Calu3 (cell line): Measurements from ENCODE around the gene NSUN4. TPM values are rescaled to one million over a fixed set of nuclear protein-coding genes. Genes with fewer than 3 reads are reported as not detected.

Experiments used
- BruUV-seq: library from RNA; stranded (reverse); fragments of 400-500 nt; replicated peaks from 2 replicates; lab custom pipeline; 2021; lab: Mats Ljungman, UMichigan
- CTCF ChIA-PET: fragments of 300-600 bp; sonication (Branson Sonifier 250); formaldehyde crosslinking; loops from one replicate; lab custom pipeline; 2022; ENCODE audit warnings: antibody characterized with exemption; lab: Charles Lee
- DNase-seq: peaks from one replicate; pipeline ENCODE4 v3.0.0; 2022
- H3K27ac Mint-ChIP-seq: one replicate; pipeline ENCODE4 v1.8.0; 2022; ENCODE audit warnings: mixed read lengths; ENCODE audit not compliant: unreplicated experiment
- H3K27me3 Mint-ChIP-seq: one replicate; pipeline ENCODE4 v1.8.0; 2022; ENCODE audit warnings: mixed read lengths; ENCODE audit not compliant: unreplicated experiment
- H3K36me3 Mint-ChIP-seq: one replicate; pipeline ENCODE4 v1.8.0; 2022; ENCODE audit warnings: mild to moderate bottlenecking, moderate library complexity, mixed read lengths; ENCODE audit not compliant: insufficient read depth, unreplicated experiment
- H3K4me1 Mint-ChIP-seq: one replicate; pipeline ENCODE4 v1.8.0; 2022; ENCODE audit warnings: mild to moderate bottlenecking, low read depth, mixed read lengths; ENCODE audit not compliant: unreplicated experiment
- H3K4me3 Mint-ChIP-seq: one replicate; pipeline ENCODE4 v1.8.0; 2022; ENCODE audit warnings: mild to moderate bottlenecking, low read depth, moderate library complexity, mixed read lengths; ENCODE audit not compliant: unreplicated experiment
- H3K9me3 Mint-ChIP-seq: one replicate; pipeline ENCODE4 v1.8.0; 2022; ENCODE audit warnings: low read depth, mixed read lengths; ENCODE audit not compliant: unreplicated experiment
- CTCF ChIP-seq: fragments of 200-600 bp; IDR thresholded peaks from one replicate; pipeline ENCODE4 v1.8.0; 2022; ENCODE audit warnings: antibody characterized with exemption; ENCODE audit not compliant: unreplicated experiment
- intact Hi-C: fragments of 100-400 bp; cut with micrococcal nuclease; formaldehyde crosslinking; loops from one replicate; pipeline ENCODE4 v1.10.0; 2022; ENCODE audit not compliant: unreplicated experiment
- total RNA-seq: library from RNA; stranded (reverse); gene quantifications from 2 replicates; pipeline ENCODE4 v1.2.3, GENCODE V29; 2022

NSUN4 gene
- total RNA-seq, 1 experiment from 2014 or later = 42.5 TPM

GRCh38 chr1:46408356-46409062, 67.9 kb downstream of the NSUN4 start:
- TF ChIP-seq CTCF = no peak
- no TSS peak for BruUV-seq
- Mint-ChIP-seq H3K9me3 (no peaks in the 10 kb centered on the region), H3K27ac (no peak overlapping the region), H3K4me3 (no peak overlapping the region), H3K36me3 (peaks cover 16% of the 10 kb centered on the region), H3K4me1 (no peaks in the 10 kb centered on the region), H3K27me3 (no peaks in the 10 kb centered on the region)
- CTCF ChIA-PET = interaction anchor here (0.6 kb wide), 1 partner anchor 24 kb away, joined by 3 read pairs; no protein-coding TSS in a partner anchor
- DNase-seq = no peak
- intact Hi-C loops = no loop called here

- Mint-ChIP-seq H3K27me3 (no peaks in the 10 kb centered on the region), H3K36me3 (peaks cover 14% of the 10 kb centered on the region), H3K4me1 (no peaks in the 10 kb centered on the region), H3K4me3 (no peak overlapping the region), H3K9me3 (no peaks in the 10 kb centered on the region), H3K27ac (no peak overlapping the region)
- CTCF ChIA-PET = interaction anchor here (0.6 kb wide), 1 partner anchor 24 kb away, joined by 3 read pairs; no protein-coding TSS in a partner anchor
- no peak for TF ChIP-seq CTCF
- BruUV-seq = no TSS peak
- no peak for DNase-seq
- intact Hi-C loops = no loop called here
Observed at GRCh38 chr1:46409063-46409372, 68.4 kb downstream of the NSUN4 start.

GRCh38 chr1:46410156-46411009, 69.8 kb downstream of the NSUN4 start:
- TF ChIP-seq CTCF = no peak
- H3K27me3 Mint-ChIP-seq = no peaks in the 10 kb centered on the region
- intact Hi-C loops = no loop called here
- H3K36me3 Mint-ChIP-seq = peaks cover 18% of the 10 kb centered on the region
- DNase-seq = no peak
- H3K4me1 Mint-ChIP-seq = no peaks in the 10 kb centered on the region
- no peaks in the 10 kb centered on the region for H3K9me3 Mint-ChIP-seq
- CTCF ChIA-PET = interaction anchor here (0.6 kb wide), 1 partner anchor 119 kb away, joined by 10 read pairs; no protein-coding TSS in a partner anchor
- no TSS peak for BruUV-seq
- no peak overlapping the region for H3K27ac Mint-ChIP-seq
- no peak overlapping the region for H3K4me3 Mint-ChIP-seq

- H3K4me3 Mint-ChIP-seq = no peak overlapping the region
- H3K4me1 Mint-ChIP-seq = no peaks in the 10 kb centered on the region
- no peak for DNase-seq
- intact Hi-C loops = no loop called here
- no peak overlapping the region for H3K27ac Mint-ChIP-seq
- H3K27me3 Mint-ChIP-seq = no peaks in the 10 kb centered on the region
- no TSS peak for BruUV-seq
- CTCF ChIA-PET = no interaction called here
- H3K36me3 Mint-ChIP-seq = peaks cover 18% of the 10 kb centered on the region
- H3K9me3 Mint-ChIP-seq = no peaks in the 10 kb centered on the region
- TF ChIP-seq CTCF = no peak
Observed at GRCh38 chr1:46411010-46411405, 70.4 kb downstream of the NSUN4 start.

Other genes starting within 250 kb of the NSUN4 start
- 17.4 and 21.4 TPM in 2 replicates for gene PIK3R3, start 208.2 kb upstream of the NSUN4 start, total RNA-seq
- gene TSPAN1, start 165.7 kb upstream of the NSUN4 start, total RNA-seq = 46.2 and 94.8 TPM in 2 replicates
- not detected in 2 replicates for gene P3R3URF, start 164.3 kb upstream of the NSUN4 start, total RNA-seq
- 62.0 and 74.5 TPM in 2 replicates for gene POMGNT1, start 142.4 kb upstream of the NSUN4 start, total RNA-seq
- gene LURAP1, start 137.5 kb upstream of the NSUN4 start, total RNA-seq = not detected in 2 replicates
- 22.5 and 25.2 TPM in 2 replicates for gene RAD54L, start 93.0 kb upstream of the NSUN4 start, total RNA-seq
- 47.5 and 48.8 TPM in 2 replicates for gene LRRC41, start 37.2 kb upstream of the NSUN4 start, total RNA-seq
- 410 and 460 TPM in 2 replicates for gene UQCRH, start 37.1 kb upstream of the NSUN4 start, total RNA-seq
- 31.4 and 34.2 TPM in 2 replicates for gene FAAH, start 53.5 kb downstream of the NSUN4 start, total RNA-seq
- 0.88 and 2.3 TPM in 2 replicates for gene DMBX1, start 149.0 kb downstream of the NSUN4 start, total RNA-seq
- not detected in 2 replicates for gene KNCN, start 210.8 kb downstream of the NSUN4 start, total RNA-seq